Gastroesophageal sphincter (tissue), 3 donors: ENCODE data around the gene ZKSCAN3.

ENCODE experiments used
- CTCF ChIP-seq, 4 experiments: fragments of 200-600 bp in 2 of 4; fragments of 450-650 bp in 2 of 4; sonication (generic) in 1 of 4; IDR thresholded peaks; one replicate each; pipeline ENCODE4 v1.5.1; 2017 to 2019; ENCODE audit warnings: antibody characterized with exemption in 4 of 4, mild to moderate bottlenecking in 2 of 4, moderate library complexity in 2 of 4
- POLR2A ChIP-seq, 2 donors: fragments of 450-650 bp; IDR thresholded peaks; one replicate each; pipeline ENCODE4 v1.6.1; 2017; ENCODE audit warnings: antibody characterized with exemption in 2 of 2, mild to moderate bottlenecking in 2 of 2, moderate library complexity in 1 of 2

GRCh38 chr6:28335040-28335563 lies 14.6 kb upstream of the ZKSCAN3 start:
- TF ChIP-seq CTCF (IDR thresholded peaks at IDR 0.05) (no peak), POLR2A (IDR thresholded peaks at IDR 0.05) (no peak)
